HG02870 (cell line): ENCODE measurements around the gene BCL2L13.
A peak's percentile ranks its signal among the peaks of the same experiment; 100 is the strongest.
"Not testable (repeated sequence)": the region's sequence is repeated elsewhere in the genome, so short reads cannot be mapped to it uniquely, and the experiment has no call there.

Experiments
- ATAC-seq: cut with Tn5 transposase; IDR thresholded peaks from one replicate; pipeline ENCODE4 v1.9.1; 2021; ENCODE audit warnings: mild to moderate bottlenecking, moderate library complexity; ENCODE audit not compliant: unreplicated experiment

Gene BCL2L13

GRCh38 chr22:17753401-17753989, 114.9 kb downstream of the BCL2L13 start:
- no peak for ATAC-seq

DNA sequence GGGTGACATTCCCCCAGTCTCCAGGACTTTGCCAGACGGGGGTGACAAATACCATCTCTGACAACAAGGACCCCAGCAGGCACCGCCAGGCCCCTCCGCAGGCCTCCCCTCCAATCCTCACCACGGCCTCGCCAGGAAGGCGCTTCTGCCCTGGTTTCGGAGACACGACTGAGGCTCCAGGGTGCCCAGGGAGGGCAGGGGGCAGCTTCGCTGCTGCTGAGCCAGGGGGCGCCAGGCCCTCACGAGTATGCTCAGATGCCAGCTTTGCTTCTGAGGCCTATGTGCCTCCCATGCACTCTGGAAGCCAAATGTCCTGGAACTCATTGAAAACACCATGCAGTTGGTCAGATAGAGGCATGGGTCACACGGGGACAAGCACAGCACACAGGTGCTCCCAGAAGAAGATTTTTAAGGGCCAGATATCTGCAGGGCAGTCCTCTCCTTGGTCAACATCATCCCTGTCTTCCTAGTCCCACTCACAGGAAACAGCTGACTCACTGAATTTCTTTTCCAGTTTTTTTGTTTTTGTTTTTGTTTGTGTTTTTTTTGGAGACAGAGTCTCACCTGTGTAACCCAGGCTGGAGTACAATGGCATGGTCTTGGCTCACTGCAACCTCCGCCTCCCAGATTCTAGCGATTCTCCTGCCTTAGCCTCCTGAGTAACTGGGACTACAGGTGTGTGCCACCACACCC, 115.8 kb downstream of the BCL2L13 start:
- no peak for ATAC-seq

GRCh38 chr22:17761138-17761488, 122.6 kb downstream of the BCL2L13 start:
- no peak for ATAC-seq

DNA sequence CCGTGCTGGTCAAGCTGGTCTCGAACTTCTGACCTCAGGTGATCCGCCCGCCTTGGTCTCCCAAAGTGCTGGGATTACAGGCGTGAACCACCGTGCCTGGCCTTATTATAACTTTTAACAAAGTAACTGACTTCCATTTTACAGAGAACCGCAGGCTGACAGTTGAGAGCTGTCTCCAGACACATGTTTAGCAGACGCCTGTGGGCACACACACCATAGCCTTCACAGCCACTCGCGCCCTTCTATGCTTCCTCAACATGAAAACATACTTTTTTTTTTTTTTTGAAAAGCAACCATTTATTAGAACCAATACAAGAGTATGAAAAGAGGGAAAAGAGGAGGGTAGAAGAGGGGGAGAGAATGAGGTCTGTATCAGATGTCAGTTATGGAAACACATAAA, 124.9 kb downstream of the BCL2L13 start:
- ATAC-seq = not testable (repeated sequence)

- no peak for ATAC-seq
Measured at GRCh38 chr22:17764036-17764435, 125.5 kb downstream of the BCL2L13 start.

DNA sequence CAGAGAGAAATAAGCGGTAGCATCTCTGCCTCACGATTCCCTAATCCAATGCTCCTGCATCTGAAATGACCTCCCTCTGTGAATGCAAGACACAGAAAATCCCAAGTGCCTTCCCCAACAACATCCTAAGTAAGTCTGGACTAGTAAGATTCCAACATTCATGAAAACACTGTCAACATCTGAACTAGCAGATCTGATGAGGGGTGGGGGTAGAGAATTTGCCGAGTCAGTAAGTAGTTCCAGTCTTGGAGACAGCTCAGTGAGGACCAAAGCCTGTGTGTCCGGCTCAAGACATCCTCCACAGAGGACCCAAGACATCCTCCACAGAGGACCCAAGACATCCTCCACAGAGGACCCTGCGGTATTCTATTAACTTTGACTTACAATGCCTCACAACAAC, 126.3 kb downstream of the BCL2L13 start:
- ATAC-seq = not testable (repeated sequence)

- peak; percentile 69 for ATAC-seq
Measured at GRCh38 chr22:17767233-17768065, 128.9 kb downstream of the BCL2L13 start.

- ATAC-seq = no peak
Measured at GRCh38 chr22:17769013-17769715, 130.6 kb downstream of the BCL2L13 start.

- no peak for ATAC-seq
Measured at GRCh38 chr22:17769716-17770082, 131.1 kb downstream of the BCL2L13 start.

- no peak for ATAC-seq
Measured at GRCh38 chr22:17770180-17771077, 131.9 kb downstream of the BCL2L13 start.

DNA sequence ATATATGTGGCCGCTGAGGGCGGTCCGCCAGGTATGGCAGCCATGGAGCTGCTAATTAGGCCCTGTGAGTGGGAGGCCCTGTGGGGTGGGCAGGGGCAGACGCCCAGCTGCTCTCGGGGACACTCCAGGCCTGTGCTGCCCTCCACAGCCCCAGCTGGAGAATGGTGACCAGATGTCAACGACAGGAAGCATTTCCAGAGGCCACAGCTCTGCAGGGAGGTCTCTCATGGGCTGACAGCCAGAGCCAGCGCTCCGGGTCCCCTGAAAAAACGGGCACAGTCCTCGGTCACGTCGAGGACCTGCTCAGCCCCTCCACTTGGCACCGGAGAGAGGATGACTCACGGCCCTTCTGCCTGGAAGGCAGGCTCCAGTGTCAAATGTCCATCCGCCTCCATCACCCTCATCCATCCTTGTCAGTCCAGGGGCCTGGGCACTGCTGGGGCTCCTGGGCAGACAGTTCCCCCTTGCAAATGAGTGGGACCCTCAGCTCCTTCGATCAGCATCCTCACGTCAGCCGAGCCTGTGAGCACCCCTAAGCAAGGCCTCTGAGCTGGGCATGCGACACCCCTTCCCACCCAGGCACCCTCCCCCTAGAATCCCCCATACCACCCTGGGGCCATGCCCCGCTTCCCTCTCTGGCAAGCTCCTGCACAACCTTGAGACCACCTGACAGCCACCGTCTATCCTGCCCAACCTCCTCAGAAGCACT, 133.8 kb downstream of the BCL2L13 start:
- no peak for ATAC-seq

DNA sequence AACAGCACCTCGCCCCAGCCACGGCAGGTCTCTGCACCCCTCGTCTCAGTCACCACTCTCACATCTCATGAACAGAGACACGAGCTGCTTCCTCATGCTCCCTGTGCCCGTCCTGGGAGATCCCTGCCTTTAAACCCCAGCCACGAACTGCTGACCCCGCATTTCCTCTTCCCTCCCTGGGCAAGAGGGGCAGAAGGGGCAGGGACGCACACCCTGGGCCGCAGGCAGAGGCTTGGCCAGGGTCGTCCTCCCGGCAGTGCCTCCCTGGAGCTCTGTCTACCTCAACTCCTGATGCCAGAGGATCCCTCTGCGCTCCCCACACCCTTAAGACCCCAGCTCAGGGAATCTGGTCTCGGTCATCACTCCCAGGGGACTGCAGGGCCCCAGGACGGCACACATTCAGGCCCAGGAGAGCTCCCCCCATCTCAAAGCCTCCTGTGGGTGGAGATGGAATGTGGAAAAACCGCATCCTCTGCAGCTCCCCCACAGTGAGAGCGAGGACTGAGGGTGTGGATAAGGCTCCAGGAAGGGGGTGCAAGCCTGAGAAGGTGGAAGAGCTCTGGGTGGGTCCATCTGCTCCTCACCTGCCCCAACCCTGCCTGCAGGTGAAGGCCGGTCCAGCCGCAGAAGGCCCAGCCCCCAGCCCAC, 134.5 kb downstream of the BCL2L13 start:
- ATAC-seq = no peak

GRCh38 chr22:17773606-17774205, 135.1 kb downstream of the BCL2L13 start:
- ATAC-seq = no peak

GRCh38 chr22:17774206-17774925, 135.8 kb downstream of the BCL2L13 start, which contains the start of gene BID:
TSS of gene BID (minus strand) at chr22:17774469. CDS start at chr22:17750116, 24,353 bp downstream.
- ATAC-seq = no peak

- no peak for ATAC-seq
Measured at GRCh38 chr22:17774926-17775685, 136.5 kb downstream of the BCL2L13 start.

DNA sequence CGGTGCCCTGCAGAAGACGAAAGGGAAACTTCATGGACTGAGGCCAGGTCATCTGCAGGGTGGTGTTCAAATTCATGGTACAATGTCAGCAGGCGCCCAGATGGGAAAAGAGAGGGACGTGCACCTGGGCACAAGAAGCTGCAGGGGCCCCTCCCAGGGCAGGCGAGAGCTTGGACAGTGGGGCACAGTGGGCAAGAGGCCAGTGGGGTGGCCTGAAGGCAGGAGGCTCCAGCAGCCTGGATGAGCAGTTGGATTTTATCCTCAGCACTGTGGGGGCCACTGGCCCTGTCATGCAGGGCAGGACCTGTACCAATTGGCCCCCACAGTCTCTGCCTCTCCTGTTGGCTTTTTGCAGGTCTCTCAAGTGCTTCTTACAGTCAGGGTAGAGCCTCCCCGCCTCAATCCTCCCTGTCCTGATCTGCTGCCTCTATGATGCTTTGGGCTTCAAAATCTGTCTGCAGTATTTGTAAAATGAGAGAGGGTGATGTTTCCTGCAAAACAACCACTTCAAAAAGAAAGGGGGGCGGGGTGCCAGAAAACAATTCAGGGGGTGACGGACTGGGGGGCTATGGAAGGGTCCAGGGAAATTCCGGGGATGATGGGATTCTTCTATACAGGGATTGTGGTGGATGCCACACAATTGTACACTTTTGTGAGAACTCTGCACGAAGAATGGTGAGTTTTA, 137.4 kb downstream of the BCL2L13 start:
- no peak for ATAC-seq
